GM23338 (cell line): ENCODE results near the gene OIT3.

ENCODE experiments used
- CREB1 ChIP-seq: fragments of 250-450 bp; sonication (Bioruptor Pico); IDR thresholded peaks from 2 replicates; pipeline ENCODE4 v1.5.0; 2020; ENCODE audit warnings: low read depth, mild to moderate bottlenecking, moderate library complexity
- EZH2 ChIP-seq: fragments of 200-600 bp; sonication (generic); IDR thresholded peaks from one replicate; pipeline ENCODE4 v1.8.0; 2017; ENCODE audit warnings: antibody characterized with exemption, mild to moderate bottlenecking, low read depth; ENCODE audit not compliant: unreplicated experiment
- EZH2phosphoT487 ChIP-seq: fragments of 200-600 bp; sonication (generic); IDR thresholded peaks from one replicate; pipeline ENCODE4 v1.8.1; 2018; ENCODE audit warnings: antibody characterized with exemption; ENCODE audit not compliant: unreplicated experiment
- POLR2AphosphoS5 ChIP-seq: IDR thresholded peaks from 2 replicates; pipeline ENCODE4 v1.6.1; 2016; ENCODE audit warnings: antibody characterized with exemption, low read depth
- STAT1 ChIP-seq: IDR thresholded peaks from one replicate; pipeline ENCODE4 v1.6.1; 2016; ENCODE audit warnings: antibody characterized with exemption; ENCODE audit not compliant: unreplicated experiment
- TF ChIP-seq, protein P1 (sequence below), 2 experiments: fragments of 200-600 bp in 1 of 2; sonication (generic) in 1 of 2; conservative IDR thresholded peaks; 2 replicates each; pipeline versions ENCODE4 v1.5.1 to v1.6.1; 2016 to 2017; ENCODE audit warnings: antibody characterized with exemption in 2 of 2, low read depth in 2 of 2, mild to moderate bottlenecking in 2 of 2, moderate library complexity in 1 of 2

DNA sequence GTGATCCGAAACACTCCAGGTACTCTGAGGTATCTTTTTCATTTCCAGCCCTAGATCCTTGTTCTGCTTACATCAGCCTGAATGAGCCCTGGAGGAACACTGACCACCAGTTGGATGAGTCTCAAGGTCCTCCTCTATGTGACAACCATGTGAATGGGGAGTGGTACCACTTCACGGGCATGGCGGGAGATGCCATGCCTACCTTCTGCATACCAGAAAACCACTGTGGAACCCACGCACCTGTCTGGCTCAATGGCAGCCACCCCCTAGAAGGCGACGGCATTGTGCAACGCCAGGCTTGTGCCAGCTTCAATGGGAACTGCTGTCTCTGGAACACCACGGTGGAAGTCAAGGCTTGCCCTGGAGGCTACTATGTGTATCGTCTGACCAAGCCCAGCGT lies 5.1 kb downstream of the OIT3 start:
- TF ChIP-seq POLR2AphosphoS5 (no peak), EZH2 (no peak), STAT1 (no peak), CREB1 (no peak), EZH2phosphoT487 (no peak)
- TF ChIP-seq, protein P1, sequence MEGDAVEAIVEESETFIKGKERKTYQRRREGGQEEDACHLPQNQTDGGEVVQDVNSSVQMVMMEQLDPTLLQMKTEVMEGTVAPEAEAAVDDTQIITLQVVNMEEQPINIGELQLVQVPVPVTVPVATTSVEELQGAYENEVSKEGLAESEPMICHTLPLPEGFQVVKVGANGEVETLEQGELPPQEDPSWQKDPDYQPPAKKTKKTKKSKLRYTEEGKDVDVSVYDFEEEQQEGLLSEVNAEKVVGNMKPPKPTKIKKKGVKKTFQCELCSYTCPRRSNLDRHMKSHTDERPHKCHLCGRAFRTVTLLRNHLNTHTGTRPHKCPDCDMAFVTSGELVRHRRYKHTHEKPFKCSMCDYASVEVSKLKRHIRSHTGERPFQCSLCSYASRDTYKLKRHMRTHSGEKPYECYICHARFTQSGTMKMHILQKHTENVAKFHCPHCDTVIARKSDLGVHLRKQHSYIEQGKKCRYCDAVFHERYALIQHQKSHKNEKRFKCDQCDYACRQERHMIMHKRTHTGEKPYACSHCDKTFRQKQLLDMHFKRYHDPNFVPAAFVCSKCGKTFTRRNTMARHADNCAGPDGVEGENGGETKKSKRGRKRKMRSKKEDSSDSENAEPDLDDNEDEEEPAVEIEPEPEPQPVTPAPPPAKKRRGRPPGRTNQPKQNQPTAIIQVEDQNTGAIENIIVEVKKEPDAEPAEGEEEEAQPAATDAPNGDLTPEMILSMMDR (conservative IDR thresholded peaks at IDR 0.05; ENCODE audit: low read depth in 2 of 2), result no peak
